Left colon (tissue), 2 donors: ENCODE results near the gene MEGF8. TPM values are rescaled to one million over a fixed set of nuclear protein-coding genes. Genes with fewer than 3 reads are reported as not detected.

Experiments
- ATAC-seq: fragments of 200-7000 bp; cut with Tn5 transposase; one replicate; pipeline ENCODE4 v1.9.1; 2020; ENCODE audit warnings: mild to moderate bottlenecking, moderate library complexity
- DNase-seq, 2 donors: peaks; one replicate each; pipeline ENCODE4 v3.0.0-alpha.2; 2020
- intact Hi-C, 2 donors: fragments of 100-400 bp; cut with DNase I in 1 of 2; cut with micrococcal nuclease in 1 of 2; formaldehyde crosslinking; loops; one replicate each; pipeline versions ENCODE4 v1.11.2 to v1.14.0; 2022; cut with DNase I, micrococcal nuclease
- microRNA-seq, 2 donors: library from miRNA; unstranded; fragments of <30 nt; microRNA quantifications; one replicate each; pipeline versions ENCODE4 v1.1.0 to v1.2.0, GENCODE V29; 2020
- total RNA-seq, 2 donors: library from RNA; stranded (reverse); fragmentation: NEBNext Ultra II Directional; extraction: Animal tissue kit (Norgen Biotek cat#: 25700); gene quantifications; one replicate each; pipeline ENCODE4 v1.2.1, GENCODE V29; 2021
- donor health status: DM: no; HTN: no; CAD: no.
- donor health status: DM: yes; HTN: yes; CAD: no.

The MEGF8 gene
- total RNA-seq, 2 donors from 2014 or later = 21.4 to 21.5 TPM

GRCh38 chr19:42422092-42422900, 96.9 kb downstream of the MEGF8 start:
- DNase-seq (peak in 1 of 2 donors; percentile 15), ATAC-seq (no peak)
- intact Hi-C loops = no loop called here

- DNase-seq (peak; percentile 45 to 58), ATAC-seq (peak; percentile 57)
- intact Hi-C loops = no loop called here
These were observed 97.5 kb downstream of the MEGF8 start for GRCh38 chr19:42422901-42423461.

GRCh38 chr19:42423462-42424344, 98.3 kb downstream of the MEGF8 start:
- ATAC-seq = peak; percentile 90
- intact Hi-C loops = no loop called here
- DNase-seq = peak; percentile 91 to 93

GRCh38 chr19:42424345-42424707, 98.9 kb downstream of the MEGF8 start:
- DNase-seq (no peak), ATAC-seq (no peak)
- intact Hi-C loops = no loop called here

- DNase-seq (peak in 1 of 2 donors; percentile 17), ATAC-seq (no peak)
- intact Hi-C loops = no loop called here
These were observed 99.3 kb downstream of the MEGF8 start for GRCh38 chr19:42424712-42425131.

- DNase-seq (peak in 1 of 2 donors; percentile 3), ATAC-seq (no peak)
- intact Hi-C loops = no loop called here
These were observed 101.2 kb downstream of the MEGF8 start for GRCh38 chr19:42426643-42427042.

- peak in 1 of 2 donors; percentile 18 for DNase-seq
- ATAC-seq = no peak
- intact Hi-C loops = no loop called here
These were observed 101.9 kb downstream of the MEGF8 start, which contains the start of gene LIPE for GRCh38 chr19:42427313-42427712. Gene LIPE (minus strand): TSS chr19:42427388. CDS start chr19:42427149, 239 bp downstream.

Small RNA genes lying within 50 kb of the gene (microRNA-seq; reads per million reads assigned to microRNA genes)
- gene MIR8077 = 0 reads per million in 2 donors

Other genes with a start within 250 kb of the MEGF8 start
- gene ZNF574, start 249.5 kb upstream of the MEGF8 start, total RNA-seq = 10 to 100 TPM; 11.0 to 14.0 TPM
- 1 to 10 TPM; 1.5 to 3.8 TPM for gene POU2F2, start 193.2 kb upstream of the MEGF8 start, total RNA-seq
- gene DEDD2, start 108.0 kb upstream of the MEGF8 start, total RNA-seq = 10 to 100 TPM; 20.5 to 42.2 TPM
- gene ZNF526, start 105.3 kb upstream of the MEGF8 start, total RNA-seq = 1 to 10 TPM; 8.1 to 8.7 TPM
- gene GSK3A, start 83.0 kb upstream of the MEGF8 start, total RNA-seq = 10 to 100 TPM; 40.9 to 43.3 TPM
- 10 to 100 TPM; 40.8 to 50.1 TPM for gene ERF, start 70.5 kb upstream of the MEGF8 start, total RNA-seq
- 10 to 100 TPM; 43.0 to 47.9 TPM for gene CIC, start 56.4 kb upstream of the MEGF8 start, total RNA-seq
- gene PRR19, start 23.5 kb upstream of the MEGF8 start, total RNA-seq = under 1 TPM; 0.49 to 0.50 TPM
- gene PAFAH1B3, start 23.0 kb upstream of the MEGF8 start, total RNA-seq = 10 to 100 TPM; 25.9 to 40.5 TPM
- under 1 TPM; 0.21 to 0.25 TPM for gene TMEM145, start 12.3 kb upstream of the MEGF8 start, total RNA-seq
- gene CNFN, start 64.7 kb downstream of the MEGF8 start, total RNA-seq = 1 to 10 TPM; 4.2 to 5.4 TPM
- 1 to 10 TPM; 7.1 to 9.7 TPM for gene LIPE, start 101.8 kb downstream of the MEGF8 start, total RNA-seq
- gene CXCL17, start 117.3 kb downstream of the MEGF8 start, total RNA-seq = not detected
- gene CEACAM1, start 202.8 kb downstream of the MEGF8 start, total RNA-seq = 1,000 to 10,000 TPM in 1 of 2 donors, 100 to 1,000 TPM in 1; 627 to 1,309 TPM